Stimulated activated CD4-positive, alpha-beta T cell treated with anti-CD3 and anti-CD28 coated beads, Interleukin-4, amount 100 ng/mL, for 4 hours (primary cell): ENCODE data around the gene SMURF1.
A peak's percentile ranks its signal among the peaks of the same experiment; 100 is the strongest.
"Not testable (repeated sequence)": the region's sequence is repeated elsewhere in the genome, so short reads cannot be mapped to it uniquely, and the experiment has no call there.

ENCODE experiments used
- DNase-seq, 2 experiments: peaks; one replicate each; pipeline ENCODE4 v3.0.0-alpha.2; 2020

SMURF1 gene

GRCh38 chr7:99118077-99118476 is 25.8 kb downstream of the SMURF1 start:
- no peak for DNase-seq

GRCh38 chr7:99116144-99116543 is 27.8 kb downstream of the SMURF1 start:
- no peak for DNase-seq

GRCh38 chr7:99115379-99115778 is 28.5 kb downstream of the SMURF1 start:
- no peak for DNase-seq

DNA sequence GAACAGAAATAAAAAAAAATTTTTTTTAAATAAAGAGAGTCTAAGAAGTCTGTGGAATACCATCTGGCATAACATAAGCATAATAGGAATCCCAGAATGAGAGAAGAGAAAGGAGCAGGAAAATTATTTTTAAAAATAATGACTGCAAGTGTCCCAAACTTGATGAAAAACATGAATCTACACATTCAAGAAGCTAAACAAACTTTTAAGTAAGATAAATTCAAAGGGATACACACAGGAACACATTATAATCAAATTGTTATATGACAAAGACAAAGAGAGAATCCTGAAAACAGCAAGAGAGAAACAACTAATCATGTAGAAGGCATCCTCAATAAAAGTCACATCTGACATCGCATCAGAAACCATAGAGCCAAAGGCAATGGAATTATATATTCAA is 30.9 kb downstream of the SMURF1 start:
- no peak for DNase-seq

- no peak for DNase-seq
These were observed 31.8 kb downstream of the SMURF1 start for GRCh38 chr7:99112097-99112496.

GRCh38 chr7:99111591-99111990 is 32.3 kb downstream of the SMURF1 start:
- DNase-seq: no peak

- DNase-seq: no peak
These were observed 34.5 kb downstream of the SMURF1 start for GRCh38 chr7:99109108-99110051.

DNA sequence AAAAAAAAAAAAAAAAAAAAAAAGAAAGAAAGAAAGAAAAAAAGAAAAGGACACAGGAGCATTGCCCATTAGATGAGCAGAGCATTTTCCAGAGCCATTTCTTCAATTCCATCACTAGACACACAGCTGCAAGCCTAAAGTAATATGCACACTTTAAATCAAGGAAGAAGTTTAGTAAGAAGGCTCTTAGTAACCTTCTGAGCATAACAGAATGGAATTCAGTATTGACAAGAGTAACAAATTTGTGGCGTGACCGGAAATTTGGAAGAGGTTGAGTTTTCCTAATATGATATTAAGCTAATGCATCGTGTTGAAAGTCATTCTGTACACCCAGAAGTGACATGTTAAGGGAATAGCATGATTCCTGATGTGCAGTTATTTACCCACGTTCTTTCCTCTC is 35.3 kb downstream of the SMURF1 start:
- no peak for DNase-seq

DNA sequence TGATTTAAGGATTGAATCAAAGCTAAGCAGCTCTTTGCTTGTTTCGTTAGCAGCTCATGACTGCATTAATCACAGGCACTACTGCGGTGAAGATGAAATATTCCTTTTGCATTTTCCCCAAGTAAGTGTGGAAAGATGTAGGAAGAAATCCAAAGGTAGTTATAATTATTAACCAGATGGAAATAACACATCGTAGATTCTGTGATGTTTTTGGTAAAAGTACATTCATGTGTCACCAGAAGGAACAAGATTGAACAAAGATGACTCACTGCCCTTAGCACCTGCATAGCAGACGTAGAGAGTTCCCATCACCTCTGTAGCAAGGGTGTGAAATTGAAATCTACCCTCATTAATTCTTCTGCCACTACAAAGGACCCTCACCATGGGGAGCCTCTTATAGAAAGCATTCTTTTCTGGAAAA is 37.1 kb downstream of the SMURF1 start:
- no peak for DNase-seq

DNA sequence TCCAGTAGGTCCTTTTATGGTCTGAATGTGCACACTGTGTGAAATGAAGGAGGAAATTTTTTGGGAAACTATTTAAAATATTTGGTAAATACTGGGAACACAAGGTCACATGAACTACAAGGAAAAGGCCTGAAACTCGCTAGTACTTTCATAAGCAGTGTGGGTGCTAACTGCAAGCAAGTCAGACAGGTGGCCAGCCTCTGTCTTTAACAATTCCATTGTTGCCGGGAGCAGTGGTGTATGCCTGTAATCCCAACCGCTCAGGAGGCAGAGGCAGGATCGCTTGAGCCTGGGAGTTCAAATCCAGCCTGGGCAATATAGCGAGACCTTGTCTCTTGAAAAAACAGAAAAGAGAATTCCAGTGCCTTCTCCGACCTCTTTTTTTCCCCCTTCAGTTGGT is 37.5 kb downstream of the SMURF1 start:
- DNase-seq: no peak

DNA sequence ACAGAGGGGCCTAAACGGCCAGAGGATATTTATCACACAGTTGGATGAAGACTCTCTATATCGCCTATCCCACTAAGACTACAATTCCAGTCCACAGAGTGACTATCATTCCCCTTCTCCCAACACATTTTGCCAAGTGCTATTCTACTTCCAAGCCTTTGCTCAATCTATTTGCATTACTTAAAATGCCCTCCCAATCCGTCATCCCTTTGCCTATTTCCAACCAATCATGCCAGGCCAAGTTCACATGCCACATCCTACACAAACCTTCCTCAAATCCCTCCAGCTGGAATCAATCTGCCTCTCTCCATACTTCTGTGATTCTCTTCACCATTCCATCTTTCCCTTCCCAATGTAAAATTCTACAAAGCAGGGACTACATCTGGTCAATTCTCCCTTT is 38.2 kb downstream of the SMURF1 start:
- DNase-seq: no peak

DNA sequence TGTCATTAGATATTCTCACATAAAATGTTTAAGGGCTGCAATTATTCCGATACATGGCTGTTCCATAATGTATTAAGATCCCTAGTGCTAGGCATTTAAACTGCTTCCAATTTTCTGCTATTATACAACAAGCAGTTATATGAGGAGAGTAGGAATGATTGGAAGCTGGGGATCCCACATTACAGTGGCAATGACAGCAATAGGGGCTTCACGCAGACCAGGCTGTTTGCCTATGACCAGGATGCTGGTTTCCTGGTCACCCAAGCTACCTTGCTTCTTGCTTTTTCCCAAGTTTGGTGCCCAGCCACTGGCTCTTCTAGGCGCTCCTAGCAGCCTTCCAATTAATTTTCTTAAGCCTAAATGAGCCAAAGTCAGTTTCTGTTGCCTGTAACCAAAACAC is 39.3 kb downstream of the SMURF1 start:
- no peak for DNase-seq

DNA sequence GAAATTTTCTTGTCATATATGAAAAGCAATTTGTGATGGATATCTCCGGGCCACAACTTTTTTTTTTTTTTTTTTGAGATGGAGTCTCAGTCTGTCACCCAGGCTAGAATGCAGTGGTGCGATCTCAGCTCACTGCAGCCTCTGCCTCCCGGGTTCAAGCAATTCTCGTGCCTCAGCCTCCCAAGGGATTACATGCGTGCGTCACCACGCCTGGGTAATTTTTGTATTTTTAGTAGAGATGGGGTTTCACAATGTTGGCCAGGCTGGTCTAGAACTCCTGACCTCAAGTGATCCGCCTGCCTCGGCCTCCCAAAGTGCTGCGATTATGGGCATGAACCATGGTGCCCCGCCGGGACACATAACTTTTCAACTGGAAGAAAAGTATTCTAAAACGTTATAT is 40.1 kb downstream of the SMURF1 start:
- not testable (repeated sequence) for DNase-seq

- DNase-seq: peak in 1 of 2 experiments; percentile 5
These were observed 40.9 kb downstream of the SMURF1 start for GRCh38 chr7:99102809-99103690.

DNA sequence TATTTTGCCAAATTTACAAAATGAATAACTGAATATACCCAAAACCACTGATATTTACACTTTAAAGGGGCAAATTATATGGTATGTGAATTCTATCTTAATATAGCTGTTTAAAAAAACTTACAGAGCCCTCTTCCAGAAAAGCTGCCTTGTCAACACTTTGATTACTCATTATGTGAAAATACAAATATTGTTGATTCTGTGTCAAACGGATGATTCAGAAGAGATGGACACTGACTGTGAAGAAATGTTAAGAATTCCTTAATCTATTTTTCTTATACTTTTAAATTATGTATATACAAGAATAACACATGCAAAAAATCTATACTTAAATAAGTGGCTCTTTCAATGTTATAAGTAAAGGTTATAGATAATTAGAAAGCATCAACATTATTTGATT is 41.5 kb downstream of the SMURF1 start:
- DNase-seq: no peak

DNA sequence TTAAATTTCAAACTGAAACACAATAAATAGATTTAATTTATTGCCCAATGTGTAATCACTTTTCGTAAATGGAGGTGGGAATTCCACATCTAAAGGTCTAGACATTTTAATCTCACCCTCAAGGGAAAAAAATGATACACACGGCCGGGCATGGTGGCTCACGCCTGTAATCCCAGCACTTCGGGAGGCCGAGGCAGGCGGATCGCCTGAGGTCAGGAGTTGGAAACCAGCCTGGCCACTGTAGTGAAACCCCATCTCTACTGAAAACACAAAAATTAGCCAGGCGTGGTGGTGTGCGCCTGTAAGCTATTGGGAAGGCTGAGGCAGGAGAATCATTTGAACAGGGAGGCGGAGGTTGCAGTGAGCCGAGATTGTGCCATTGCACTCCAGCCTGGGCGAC is 42.4 kb downstream of the SMURF1 start:
- not testable (repeated sequence) for DNase-seq

DNA sequence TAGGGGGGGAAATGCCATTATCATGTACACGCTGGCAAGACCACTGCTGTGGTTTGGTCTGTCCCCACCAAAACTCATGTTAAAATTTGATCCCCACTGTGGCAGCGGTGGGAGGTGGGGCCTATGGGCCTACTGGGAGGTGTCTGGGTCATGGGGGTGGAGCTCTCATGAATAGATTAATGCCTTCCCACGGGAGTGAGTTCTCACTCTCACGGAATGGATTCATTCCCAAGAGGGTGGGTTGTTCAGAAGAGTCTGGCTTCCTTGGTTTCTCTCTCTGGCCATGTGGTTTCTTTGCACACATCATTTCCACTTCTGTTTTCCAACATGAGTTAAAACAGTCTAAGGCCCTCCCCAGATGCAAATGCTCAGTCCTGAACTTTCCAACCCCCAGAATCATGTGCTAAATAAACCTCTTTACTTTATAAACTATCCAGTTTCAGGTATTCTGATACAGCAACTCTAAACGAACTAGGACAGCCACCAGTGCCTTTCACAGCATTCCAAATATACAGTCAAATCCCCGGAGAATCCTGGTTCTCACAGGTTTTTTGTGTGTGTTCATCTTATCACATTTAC is 44.3 kb downstream of the SMURF1 start:
- no peak for DNase-seq

DNA sequence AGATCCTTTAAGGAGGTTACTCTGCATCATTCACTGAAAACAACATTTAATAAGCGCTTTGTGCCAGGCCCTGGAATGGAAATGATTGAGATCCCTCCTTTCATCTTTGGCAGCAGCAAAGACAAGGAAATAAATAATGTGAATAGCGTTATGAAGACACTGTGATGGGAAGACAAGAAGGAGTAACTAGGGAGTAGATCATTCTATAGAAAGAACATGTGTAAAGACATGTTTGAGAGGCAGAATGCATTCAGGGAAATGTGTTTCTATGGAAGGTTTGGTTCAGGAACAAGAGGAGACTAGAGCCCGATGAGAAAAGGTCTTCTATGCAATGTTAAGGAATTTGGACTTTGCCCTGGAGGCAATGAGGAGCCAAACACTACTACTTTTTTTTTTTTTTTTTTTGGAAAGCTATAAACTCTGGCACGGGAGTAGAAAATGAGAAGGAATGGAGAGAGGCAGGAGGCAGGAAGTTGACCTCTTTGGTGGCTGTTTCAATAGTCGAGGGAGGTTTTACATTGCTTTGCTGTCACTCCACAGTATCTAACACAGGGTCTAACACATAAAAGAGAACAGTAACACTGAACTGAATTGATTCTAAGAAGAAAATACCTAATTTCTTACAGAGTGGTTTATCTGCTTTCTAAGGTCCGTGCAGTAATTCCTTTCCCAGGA is 44.9 kb downstream of the SMURF1 start:
- no peak for DNase-seq

DNA sequence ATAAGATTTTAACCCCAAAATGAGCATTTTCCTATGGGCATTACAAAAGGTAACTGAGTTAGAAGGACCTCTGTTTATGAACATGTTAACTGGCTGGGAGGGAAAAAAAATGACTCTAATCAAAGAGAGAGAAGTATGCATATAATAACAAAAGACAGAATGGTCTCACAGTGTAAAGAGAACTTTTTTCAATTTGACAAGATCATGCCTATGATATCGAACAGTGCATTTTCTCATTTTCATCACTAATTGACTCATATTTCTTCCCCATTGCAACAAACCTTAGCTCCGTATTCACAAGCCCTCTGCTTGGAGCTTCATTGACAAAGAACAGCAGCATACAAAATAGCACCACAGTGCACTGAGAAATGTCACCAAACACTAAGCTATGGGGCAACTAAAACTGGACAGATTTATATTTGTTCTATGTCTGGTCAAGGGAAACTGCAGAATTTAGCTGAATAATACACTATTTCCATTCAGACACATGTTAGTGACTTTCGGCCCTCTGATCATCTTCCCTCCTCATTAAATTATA is 45.6 kb downstream of the SMURF1 start:
- DNase-seq: no peak

- DNase-seq: no peak
These were observed 46.2 kb downstream of the SMURF1 start for GRCh38 chr7:99097730-99098129.

DNA sequence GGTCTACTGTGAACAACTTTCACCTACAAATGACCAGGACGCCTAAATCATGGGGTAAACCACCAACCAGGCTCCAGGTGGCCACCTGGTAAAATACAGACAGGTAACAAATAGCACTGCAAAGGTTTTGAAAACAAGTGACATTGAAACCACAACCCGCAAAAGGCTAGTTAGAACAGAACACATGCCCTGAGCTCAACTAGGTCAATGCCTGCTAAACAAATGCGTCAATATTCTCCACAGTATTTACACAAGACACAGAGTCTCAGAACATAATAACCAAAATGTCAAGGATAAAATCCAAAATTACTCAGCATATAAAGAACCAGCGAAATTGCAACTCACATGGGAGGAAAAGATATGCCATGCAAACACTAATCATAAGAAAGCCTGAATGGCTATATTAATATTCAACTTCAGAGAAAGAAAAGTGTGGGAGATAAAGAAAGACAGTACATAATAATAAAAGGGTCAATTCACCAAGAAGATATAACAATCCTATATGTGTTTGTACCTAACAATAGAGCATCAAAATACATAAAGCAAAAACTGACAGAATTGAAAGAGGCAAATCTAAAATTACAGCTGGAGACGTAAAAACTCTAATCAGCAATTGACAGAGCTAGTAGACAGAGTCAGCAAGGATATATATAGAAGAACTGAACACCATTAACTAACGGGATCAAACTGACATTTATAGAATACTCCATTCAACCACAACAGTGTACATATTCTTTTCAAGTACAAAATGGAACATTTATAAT is 47.6 kb downstream of the SMURF1 start:
- DNase-seq: no peak

DNA sequence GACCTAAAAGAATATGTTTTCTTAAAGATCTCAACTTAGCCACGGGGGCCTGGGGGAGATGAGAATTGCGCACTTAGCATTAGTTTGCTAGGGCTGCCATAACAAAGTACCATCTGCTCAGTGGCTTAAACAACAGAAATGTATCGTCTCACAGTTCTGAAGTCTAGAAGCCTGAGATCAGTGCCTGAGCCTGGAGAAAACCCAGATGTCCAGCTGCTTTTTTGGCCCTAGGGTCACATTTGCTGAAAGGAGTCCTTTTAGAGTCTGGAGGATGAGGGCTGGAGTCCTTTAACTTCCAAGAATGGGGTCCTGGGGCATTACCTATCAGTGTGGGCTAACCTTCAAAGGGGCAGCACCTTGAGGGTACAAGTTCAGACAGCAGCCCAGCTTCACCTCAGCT is 48.2 kb downstream of the SMURF1 start:
- no peak for DNase-seq
